HG03039 (cell line): Measurements from ENCODE around the gene CCT6A.
A peak's percentile ranks its signal among the peaks of the same experiment; 100 is the strongest.
"Not testable (repeated sequence)": the region's sequence is repeated elsewhere in the genome, so short reads cannot be mapped to it uniquely, and the experiment has no call there.

ENCODE experiments used
- ATAC-seq: cut with Tn5 transposase; IDR thresholded peaks from one replicate; pipeline ENCODE4 v1.9.1; 2021; ENCODE audit warnings: mild to moderate bottlenecking, moderate library complexity; ENCODE audit not compliant: unreplicated experiment

Gene CCT6A, protein sequence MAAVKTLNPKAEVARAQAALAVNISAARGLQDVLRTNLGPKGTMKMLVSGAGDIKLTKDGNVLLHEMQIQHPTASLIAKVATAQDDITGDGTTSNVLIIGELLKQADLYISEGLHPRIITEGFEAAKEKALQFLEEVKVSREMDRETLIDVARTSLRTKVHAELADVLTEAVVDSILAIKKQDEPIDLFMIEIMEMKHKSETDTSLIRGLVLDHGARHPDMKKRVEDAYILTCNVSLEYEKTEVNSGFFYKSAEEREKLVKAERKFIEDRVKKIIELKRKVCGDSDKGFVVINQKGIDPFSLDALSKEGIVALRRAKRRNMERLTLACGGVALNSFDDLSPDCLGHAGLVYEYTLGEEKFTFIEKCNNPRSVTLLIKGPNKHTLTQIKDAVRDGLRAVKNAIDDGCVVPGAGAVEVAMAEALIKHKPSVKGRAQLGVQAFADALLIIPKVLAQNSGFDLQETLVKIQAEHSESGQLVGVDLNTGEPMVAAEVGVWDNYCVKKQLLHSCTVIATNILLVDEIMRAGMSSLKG

DNA sequence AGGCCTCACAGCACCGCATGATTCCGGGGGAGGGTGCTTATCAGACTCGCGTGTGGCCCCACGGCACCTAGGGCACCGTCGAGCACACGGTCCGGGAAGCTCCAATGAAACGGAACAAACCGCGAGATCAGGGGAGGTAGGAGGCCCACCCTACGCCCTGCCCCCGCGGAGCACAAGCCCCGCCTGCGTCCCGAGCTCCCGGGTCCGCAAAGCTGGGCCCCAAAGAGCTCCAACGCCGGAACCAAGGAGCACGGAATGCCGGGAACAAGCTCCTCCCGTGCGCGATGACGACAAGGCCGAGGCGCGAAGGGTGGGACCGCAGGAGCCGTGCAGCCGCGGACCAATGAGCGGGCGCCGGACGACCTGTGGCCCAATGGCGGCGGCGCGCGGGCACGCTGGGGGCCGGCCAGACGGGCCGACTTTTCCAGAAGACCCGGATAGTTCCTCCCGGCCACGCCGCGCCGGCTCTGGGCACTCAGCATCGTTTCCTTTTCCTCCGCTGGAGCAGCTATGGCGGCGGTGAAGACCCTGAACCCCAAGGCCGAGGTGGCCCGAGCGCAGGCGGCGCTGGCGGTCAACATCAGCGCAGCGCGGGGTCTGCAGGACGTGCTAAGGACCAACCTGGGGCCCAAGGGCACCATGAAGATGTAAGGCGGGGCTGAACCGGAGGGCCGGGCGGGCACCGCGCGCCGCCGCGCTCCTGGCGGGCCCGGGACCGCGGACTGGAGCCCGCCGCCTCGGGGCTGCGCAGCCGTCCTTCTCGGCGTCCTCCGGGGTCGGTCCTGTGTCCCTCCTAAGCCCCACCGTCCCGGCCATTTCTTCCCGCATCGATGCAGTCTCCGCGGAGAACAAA is at the start of gene CCT6A, which contains the start of gene PSPH:
CCT6A (plus strand) TSS at position 427 of the 853 bp plus-strand sequence; CDS start at position 511, 84 bp downstream.
PSPH (minus strand) TSS at position 106 of the 853 bp plus-strand sequence. CDS start 30,232 bp downstream, outside the sequence.
- peak; percentile 94 for ATAC-seq

DNA sequence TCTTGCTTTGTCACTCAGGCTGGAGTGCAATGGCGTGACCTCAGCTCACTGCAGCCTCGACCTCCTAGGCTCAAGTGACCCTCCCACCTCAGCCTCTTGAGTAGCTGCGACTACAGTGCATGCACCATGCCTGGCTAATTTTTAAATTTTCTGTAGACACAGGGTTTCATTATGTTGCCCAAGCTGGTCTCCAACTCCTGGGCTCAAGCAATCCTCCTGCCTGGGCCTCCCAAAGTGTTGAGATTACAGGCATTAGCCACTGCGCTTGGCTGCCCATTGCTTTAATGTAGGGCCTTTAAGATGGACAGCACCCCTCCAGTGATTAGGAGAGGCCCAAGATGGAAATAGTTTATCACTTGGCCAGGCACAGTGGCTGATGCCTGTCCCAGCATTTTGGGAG is 47.8 kb upstream of the CCT6A start:
- no peak for ATAC-seq

DNA sequence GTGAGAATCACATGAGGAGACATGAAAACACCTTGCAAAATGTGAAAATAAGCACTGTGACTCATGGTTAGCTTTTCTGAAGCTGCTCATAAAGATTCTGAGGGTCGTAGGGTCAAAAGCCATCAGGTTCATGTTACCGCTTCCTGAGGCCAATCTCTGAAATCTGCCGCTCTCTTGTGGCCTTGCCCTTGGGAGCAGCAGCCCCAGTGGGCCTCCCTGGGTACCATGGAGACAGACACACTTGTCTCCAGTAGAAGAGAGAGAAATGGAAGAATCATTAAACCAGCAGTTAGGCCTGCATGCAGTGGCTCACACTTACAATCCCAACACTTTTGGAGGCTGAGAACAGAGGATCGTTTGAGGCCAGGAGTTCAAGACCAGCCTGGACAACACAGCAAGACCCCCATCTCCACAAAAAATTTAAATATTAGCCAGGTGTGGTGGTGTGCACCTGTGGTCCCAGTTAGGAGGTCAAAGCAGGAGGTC is 44.4 kb upstream of the CCT6A start:
- ATAC-seq, result no peak

DNA sequence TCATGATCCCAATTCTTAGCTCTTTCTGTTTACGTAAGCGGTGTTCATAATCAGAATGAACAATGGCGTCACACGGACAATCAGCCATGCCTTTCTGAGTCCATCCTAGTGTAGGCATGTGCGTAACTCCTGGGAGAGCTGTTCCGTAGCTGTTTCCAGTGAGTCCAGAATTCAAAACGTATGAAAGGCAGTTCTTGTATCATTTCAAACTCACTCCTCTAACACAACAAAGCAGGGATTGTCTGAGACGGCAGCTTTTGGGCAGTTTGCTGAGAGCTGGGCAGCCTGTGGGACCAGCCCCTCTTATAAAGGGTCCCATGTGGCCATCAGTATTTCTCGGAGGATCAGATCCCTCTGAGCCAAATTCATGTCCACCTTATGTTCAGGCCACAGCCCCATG is 43.7 kb upstream of the CCT6A start:
- ATAC-seq, result no peak

DNA sequence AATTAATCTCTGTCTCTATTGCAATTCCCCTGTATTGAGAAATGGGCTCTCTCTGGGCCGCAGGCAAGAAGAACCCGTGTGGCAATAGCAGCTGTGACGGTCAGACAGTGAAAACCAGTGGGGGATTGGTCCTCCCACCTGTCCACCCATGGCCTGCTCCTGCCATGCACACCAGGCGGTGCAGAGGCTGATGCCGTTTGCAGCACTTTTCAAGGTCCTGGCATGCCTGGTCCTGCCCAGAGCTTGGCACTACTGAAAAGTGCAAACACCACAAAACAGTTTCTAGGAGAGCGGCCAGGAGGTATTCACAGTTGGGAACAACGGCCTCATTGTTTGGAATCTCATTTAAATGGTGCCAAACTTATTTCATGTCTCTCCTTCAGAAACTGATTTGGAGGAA is 41.9 kb upstream of the CCT6A start:
- ATAC-seq, result no peak

DNA sequence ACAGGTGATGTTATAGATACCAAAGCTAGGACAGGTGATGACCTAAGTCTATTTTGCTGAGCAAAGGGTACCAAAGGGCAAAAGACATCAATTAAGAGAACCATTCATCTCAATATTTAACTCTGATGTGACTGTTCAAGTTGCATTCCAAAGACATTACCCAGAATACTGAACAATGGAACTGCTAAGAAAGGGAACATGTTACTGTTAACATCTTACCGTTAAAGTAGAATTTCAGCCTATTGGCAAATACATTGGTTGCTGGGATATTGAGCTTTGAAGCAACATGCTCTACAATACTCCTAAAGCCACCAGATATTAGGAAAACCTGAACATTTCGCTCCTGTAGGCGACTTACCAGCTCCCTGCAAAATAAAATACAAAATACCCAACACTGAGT is 34.5 kb upstream of the CCT6A start:
- not testable (repeated sequence) for ATAC-seq

DNA sequence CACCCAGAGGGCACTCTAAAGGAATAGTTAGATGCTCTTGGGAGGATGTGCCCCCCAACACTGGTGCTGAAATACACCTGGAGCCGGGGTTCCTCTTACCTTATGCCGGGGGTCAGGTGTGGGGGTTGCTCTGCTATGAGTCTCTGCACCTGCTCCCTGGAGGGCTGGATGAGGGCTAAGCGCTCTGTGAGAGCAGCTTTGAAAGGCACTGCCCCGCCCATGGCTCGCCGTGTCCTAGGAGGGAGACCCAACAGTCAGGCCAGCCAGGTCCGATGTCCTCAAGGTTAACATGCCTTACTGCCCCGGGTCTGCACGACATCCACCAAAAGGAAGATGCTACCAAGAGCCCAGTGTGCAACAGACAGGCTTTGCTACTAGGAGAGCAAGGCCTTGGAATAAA is 32.1 kb upstream of the CCT6A start:
- no peak for ATAC-seq

DNA sequence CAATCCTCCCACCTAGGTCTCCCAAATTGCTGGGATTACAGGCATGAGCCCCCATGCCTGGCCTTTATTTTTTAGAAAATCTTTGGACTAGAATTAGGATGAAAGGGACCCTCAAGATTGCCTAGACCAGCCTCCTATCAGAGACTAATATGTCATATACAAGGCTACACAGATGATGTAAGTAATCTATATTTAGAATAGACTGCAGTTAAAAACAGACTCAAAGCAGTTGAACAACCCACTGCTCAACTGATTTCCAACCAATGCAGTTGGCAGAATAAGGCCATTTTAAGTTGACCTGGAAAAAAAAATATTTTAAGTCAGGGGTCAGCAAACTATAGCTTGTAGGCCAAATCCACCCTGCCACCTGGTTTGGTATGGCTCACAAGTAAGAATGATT is 28.1 kb upstream of the CCT6A start:
- ATAC-seq, result no peak

DNA sequence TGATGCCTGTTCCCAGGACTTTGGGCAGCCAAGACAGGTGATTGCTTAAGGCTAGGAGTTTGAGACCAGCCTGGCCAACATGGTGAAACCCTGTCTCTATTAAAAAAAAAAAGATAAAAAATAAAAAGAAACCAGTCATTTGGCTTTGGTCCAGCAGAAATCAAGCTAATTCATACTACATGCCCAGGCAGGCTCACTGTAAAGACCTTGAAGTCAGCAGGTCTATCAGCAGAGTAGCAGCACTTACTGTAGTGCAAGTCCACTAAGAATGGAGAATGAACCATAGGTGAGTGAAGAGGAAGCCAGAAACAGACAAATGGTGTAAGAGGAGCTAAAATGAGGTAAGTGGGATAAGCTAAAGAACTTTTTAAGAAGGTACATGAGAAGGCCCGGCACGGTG is 25.0 kb upstream of the CCT6A start:
- no peak for ATAC-seq

DNA sequence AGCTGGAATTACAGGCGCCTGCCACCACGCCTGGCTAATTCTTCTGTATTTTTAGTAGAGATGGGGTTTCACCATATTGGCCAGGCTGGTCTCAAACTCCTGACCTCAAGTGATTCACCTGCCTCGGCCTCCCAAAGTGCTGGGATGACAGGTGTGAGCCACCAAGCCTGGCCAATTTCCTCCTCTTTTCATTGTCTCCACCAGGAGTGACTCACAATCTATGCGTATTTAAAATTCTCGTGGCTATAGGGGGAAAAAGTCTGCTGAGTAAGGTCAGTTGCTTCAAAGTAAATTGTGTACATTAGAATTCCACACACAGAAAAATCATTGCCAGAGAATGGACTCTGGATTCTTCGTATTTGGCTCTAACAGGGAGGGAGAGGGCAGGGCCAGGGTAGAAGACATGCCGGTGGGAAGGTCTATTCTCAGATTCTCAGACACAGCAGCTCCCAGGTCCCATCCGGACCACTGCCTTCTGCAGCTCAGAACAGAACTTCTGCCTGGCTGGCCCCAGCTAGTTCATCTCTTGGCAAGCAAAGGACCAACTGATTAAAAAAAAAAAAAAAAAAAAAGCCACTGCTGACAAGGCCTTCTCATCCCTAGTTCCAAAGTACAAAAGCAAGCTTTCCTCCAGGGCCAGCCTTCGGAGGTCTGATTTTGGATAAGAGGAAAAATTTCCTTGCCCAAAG is 22.5 kb upstream of the CCT6A start:
- ATAC-seq, result no peak

DNA sequence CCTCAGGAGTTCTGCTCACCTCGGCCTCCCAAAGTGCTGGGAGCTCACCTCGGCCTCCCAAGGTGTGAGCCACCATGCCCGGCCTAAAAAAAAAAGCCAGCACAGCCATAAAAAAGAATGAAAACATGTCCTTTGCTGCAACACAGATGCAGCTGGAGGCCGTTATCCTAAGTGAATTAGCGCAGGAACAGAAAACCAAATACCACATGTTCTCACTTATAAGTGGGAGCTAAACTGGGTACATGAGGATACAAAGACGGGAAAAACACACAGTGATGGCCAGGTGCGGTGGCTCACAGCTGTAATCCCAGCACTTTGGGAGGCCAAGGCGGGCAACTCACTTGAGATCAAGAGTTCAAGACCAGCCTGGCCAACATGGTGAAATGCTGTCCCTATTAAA is 21.2 kb upstream of the CCT6A start:
- no peak for ATAC-seq

DNA sequence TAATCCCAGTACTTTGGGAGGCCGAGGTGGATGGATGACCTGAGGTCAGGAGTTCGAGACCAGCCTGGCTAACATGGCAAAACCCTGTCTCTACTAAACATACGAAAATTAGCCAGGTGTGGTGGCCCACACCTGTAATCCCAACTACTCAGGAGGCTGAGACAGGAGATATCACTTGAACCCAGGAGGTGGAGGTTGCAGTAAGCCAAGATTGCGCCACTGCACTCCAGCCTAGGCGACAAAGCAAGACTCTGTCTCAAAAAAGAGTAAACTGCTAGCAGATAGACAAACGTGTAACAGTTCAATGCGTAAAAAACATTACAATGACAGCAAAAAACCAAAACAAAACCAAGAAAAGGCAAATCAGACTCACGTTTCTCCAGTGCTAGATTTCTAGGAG is 20.0 kb upstream of the CCT6A start:
- not testable (repeated sequence) for ATAC-seq

DNA sequence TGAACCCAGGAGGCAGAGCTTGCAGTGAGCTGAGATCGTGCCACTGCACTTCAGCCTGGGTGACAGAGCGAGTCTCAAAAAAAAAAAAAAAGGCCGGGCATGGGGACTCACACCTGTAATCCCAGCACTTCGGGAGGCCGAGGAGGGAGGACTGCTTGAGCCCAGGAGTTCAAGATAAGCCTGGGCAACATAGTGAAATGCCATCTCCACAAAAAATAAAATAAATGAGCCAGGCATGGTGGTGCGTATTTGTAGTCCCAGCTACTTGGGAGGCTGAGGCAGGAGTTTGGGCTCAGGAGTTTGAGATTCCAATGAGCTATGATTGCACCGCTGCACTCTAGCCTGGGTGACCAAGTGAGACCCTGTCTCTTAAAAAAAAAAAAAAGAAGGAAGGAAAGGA is 19.0 kb upstream of the CCT6A start:
- not testable (repeated sequence) for ATAC-seq

DNA sequence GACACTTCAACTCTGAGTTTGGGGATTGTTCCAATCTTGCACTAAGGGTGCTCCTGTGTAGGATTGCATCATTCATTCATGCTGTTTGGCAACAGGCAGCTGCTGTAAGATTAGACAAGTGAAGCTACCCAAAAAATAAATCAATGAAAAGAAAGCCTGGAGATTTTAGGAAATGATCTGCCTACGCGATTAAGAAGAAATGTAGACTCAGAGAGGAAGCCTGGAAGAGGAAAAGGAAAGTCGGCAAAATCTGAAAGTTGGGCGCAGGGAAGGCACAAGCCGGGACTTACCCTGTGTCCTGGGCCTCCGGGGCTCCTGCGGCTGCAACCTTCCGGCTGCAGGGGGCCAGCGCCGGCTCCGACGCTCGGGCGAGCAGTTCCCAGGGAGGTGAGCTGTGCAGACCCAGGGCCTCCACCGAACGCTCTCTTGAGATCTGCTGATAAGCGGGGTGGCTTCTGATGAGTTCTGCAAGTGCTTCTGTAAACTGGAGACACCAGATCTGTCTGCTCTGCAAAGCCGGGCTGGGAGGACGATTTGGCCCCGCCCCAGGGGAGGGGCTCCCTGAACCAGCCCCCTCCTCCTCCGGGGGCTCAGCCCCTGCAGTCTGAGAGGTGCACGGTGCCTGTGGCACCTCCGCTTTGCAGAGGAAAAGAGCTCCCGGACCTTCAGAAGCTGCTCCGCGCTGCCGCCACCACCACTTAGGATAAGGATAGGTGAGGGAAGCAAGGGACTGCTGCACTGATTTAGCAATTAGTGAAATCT is 17.7 kb upstream of the CCT6A start:
- peak; percentile 96 for ATAC-seq

DNA sequence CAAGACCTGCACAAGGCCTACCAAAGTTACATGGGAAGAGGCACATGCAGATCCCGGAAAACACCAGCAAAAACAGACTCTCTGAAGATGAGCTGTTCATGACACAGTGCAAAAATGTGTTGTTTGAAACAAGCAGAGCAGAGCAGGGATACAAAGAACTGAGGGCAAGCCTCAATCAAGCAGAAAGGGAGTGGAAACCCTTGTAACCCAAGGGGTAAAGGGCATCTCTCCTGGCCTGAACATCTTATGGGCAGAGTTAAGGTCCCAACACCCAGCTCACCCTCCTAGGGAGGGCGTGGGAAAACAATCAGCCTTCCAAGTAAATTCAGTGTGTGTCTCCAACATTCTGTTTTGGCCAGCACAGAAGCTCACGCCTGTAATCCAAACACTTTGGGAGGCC is 10.8 kb upstream of the CCT6A start:
- ATAC-seq, result no peak

DNA sequence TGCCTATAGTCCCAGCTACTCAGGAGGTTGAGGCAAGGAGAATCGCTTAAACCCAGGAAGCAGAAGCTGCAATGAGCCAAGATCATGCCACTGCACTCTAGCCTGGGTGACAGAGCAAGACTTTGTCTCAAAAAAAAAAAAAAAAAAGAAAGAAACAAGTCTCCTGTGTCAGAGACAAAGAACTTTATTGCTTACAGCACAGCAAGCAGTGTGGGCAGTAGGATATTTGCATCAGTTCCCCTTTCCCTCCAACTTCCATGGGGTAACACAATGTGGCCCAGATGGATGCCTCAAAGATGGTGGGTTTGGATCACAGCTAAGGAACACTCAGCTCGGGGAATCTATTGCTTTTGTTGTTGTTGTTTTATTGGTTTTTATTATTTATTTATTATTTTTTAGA is 5.8 kb upstream of the CCT6A start:
- not testable (repeated sequence) for ATAC-seq

DNA sequence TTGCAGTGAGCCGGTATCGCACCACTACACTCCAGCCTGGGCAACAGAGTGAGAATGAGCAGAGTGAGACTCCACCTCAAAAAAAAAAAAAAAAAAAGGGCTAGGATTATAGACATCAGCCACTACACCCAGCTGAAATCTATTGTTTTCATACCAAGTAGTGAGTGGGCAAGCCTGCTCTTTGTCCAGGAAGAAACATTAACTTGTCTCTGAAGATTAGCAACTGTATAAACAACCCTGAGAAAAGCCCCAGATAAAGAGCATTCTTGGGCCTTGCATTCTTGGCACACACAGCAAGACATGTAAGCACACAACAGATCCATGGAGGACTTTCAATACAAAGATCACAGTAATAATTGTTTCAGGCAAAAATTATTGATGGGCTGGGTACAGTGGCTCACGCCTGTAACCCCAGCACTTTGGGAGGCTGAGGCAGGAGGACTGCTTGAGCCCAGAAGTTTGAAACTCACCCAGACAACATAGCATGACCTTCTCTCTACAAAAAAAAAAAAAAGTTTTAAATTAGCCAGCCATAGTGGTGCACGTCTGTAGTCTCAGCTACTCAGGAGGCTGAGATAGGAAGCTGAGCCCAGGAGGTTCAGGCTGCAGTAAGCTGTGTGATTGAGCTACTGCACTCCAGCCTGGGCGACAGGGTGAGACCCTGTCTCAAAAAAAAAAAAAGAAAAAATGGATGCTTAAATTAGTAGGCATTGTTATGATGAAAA is 4.7 kb upstream of the CCT6A start:
- ATAC-seq, result no peak

DNA sequence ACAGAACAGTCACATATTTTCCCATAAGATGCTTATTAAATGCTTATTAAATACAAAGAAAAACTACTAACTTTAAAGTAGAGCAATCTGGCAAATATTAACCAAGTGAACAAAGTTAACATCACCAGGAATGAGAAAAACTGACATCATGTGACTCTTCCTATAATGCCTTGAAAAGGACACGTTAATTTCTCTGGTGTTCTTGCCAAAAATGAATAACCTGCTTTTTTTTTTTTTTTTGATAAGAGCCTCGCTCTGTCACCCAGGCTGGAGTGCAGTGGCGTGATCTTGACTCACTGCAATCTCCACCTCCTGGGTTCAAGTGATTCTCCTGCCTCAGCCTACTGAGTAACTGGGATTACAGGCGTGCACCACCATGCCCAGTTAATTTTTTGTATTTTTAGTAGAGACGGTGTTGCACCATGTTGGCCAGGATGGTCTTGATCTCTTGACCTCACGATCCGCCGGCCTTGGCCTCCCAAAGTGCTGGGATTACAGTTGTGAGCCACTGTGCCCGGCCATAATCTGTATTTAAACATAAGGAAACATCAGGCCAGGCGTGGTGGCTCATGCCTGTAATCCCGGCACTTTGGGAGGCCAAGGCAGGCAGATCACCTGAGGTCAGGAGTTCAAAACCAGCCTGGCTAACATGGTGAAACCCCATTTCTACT is 4.0 kb upstream of the CCT6A start:
- not testable (repeated sequence) for ATAC-seq

DNA sequence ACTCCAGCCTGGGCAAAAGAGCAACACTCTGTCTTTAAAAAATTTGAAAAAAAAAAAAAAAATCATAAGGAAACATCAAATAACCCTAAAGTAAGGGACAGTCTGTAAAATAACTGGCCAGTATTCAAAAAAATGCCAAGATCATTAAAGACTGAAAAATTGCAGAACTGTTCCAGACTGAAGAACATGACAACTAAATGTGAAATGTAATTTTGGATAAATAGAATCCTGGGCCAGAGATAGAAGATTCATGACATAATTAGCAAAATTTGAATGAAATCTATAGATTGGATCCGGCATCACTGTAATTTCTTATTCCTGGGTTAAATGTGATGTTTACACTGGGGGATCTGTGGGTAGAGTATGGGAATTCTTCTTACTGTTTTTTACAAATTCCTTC is 3.3 kb upstream of the CCT6A start:
- no peak for ATAC-seq
